Endothelial cell of umbilical vein (primary cell): Measurements from ENCODE around the gene CAMTA1. TPM values are rescaled to one million over a fixed set of nuclear protein-coding genes. Genes with fewer than 3 reads are reported as not detected.

Experiments used
- BruUV-seq: library from RNA; stranded (reverse); fragments of 400-500 nt; replicated peaks from 2 replicates; lab custom pipeline; 2021; lab: Mats Ljungman, UMichigan
- CTCF ChIA-PET: fragments of 300-600, 350-600 bp; sonication (Branson Sonifier 250); formaldehyde crosslinking; loops from one replicate; lab custom pipeline; 2021; ENCODE audit warnings: antibody characterized with exemption, inconsistent platforms; lab: Charles Lee
- POLR2A ChIA-PET: fragments of 300-600, 350-600 bp; sonication (Branson Sonifier 250); formaldehyde crosslinking; loops from one replicate; lab custom pipeline; 2021; ENCODE audit warnings: antibody characterized with exemption, inconsistent platforms; lab: Charles Lee
- DNase-seq: peaks from one replicate; pipeline ENCODE4 v3.0.0-alpha.2; 2011; ENCODE audit warnings: low read depth, low spot score
- FAIRE-seq: peaks from 2 replicates; lab custom pipeline; 2011; peaks lifted over from hg19 to GRCh38; lab: Jason Lieb, UNC
- H2AFZ ChIP-seq: 2 replicates; pipeline ENCODE4 v1.6.0; 2012; ENCODE audit warnings: low read depth, low read length, control low read depth, inconsistent platforms
- H3K27ac ChIP-seq: 2 replicates; pipeline ENCODE4 v1.5.1; 2011; ENCODE audit warnings: low read depth, mild to moderate bottlenecking, control low read depth, low read length, moderate library complexity; ENCODE audit not compliant: insufficient read depth
- H3K27me3 ChIP-seq, 2 experiments: 2 replicates each; pipeline versions ENCODE4 v1.6.0 to v1.6.1; 2011; ENCODE audit warnings: low read length in 2 of 2, mixed read lengths in 1 of 2; ENCODE audit not compliant: control insufficient read depth in 2 of 2, insufficient read depth in 2 of 2
- H3K36me3 ChIP-seq, 2 experiments: 2 replicates in 1 of 2; 3 replicates in 1 of 2; pipeline ENCODE4 v1.5.1; 2011; ENCODE audit warnings: low read length in 2 of 2, mild to moderate bottlenecking in 1 of 2, moderate library complexity in 1 of 2; ENCODE audit not compliant: control insufficient read depth in 2 of 2, insufficient read depth in 2 of 2; ENCODE audit errors: extremely low read depth in 1 of 2
- H3K4me1 ChIP-seq: 3 replicates; pipeline ENCODE4 v1.5.1; 2011; ENCODE audit warnings: mild to moderate bottlenecking, low read length; ENCODE audit not compliant: control insufficient read depth, insufficient read depth; ENCODE audit errors: extremely low read depth
- H3K4me2 ChIP-seq: 2 replicates; pipeline ENCODE4 v1.6.1; 2011; ENCODE audit warnings: low read length, control low read depth, mixed read lengths; ENCODE audit not compliant: insufficient read depth
- H3K4me3 ChIP-seq, 3 experiments: fragments of 200-600 bp in 1 of 3; sonication (generic), shearing (Covaris generic) in 1 of 3; replicated peaks in 1 of 3; 2 replicates each; pipeline ENCODE4 v1.5.1; 2011 to 2016; ENCODE audit warnings: control low read depth in 3 of 3, low read length in 3 of 3, mild to moderate bottlenecking in 2 of 3, inconsistent platforms in 1 of 3, low read depth in 1 of 3, moderate library complexity in 1 of 3; ENCODE audit not compliant: insufficient read depth in 1 of 3
- H3K79me2 ChIP-seq: 2 replicates; pipeline ENCODE4 v1.6.0; 2012; ENCODE audit warnings: low read length, inconsistent platforms; ENCODE audit not compliant: control insufficient read depth, insufficient read depth
- H3K9ac ChIP-seq: replicated peaks from 2 replicates; pipeline ENCODE3; 2011; ENCODE audit warnings: low read length, control low read depth; ENCODE audit not compliant: insufficient read depth; ENCODE audit errors: extremely low read depth
- H3K9me1 ChIP-seq: replicated peaks from 3 replicates; pipeline ENCODE4 v1.6.0; 2011; ENCODE audit warnings: mild to moderate bottlenecking, low read length; ENCODE audit not compliant: control insufficient read depth, insufficient read depth; ENCODE audit errors: extremely low read depth
- H3K9me3 ChIP-seq: replicated peaks from 2 replicates; pipeline ENCODE4 v1.5.1; 2012; ENCODE audit warnings: low read length, inconsistent platforms; ENCODE audit not compliant: control insufficient read depth, insufficient read depth
- H4K20me1 ChIP-seq: replicated peaks from 2 replicates; pipeline ENCODE3; 2011; ENCODE audit warnings: mild to moderate bottlenecking, low read length; ENCODE audit not compliant: control insufficient read depth, insufficient read depth; ENCODE audit errors: extremely low read depth
- EZH2 ChIP-seq: IDR thresholded peaks from 2 replicates; pipeline ENCODE4 v1.6.1; 2012; ENCODE audit warnings: borderline replicate concordance, low read depth, mild to moderate bottlenecking, moderate library complexity, low read length, inconsistent platforms; ENCODE audit not compliant: severe bottlenecking
- FOS ChIP-seq: IDR thresholded peaks from 2 replicates; pipeline ENCODE4 v1.6.1; 2011; ENCODE audit warnings: mild to moderate bottlenecking, low read length, moderate library complexity, borderline replicate concordance; ENCODE audit not compliant: insufficient read depth
- GATA2 ChIP-seq: IDR thresholded peaks from 2 replicates; pipeline ENCODE4 v1.7.0; 2011; ENCODE audit warnings: low read depth, mild to moderate bottlenecking, moderate library complexity, mixed read lengths, low read length; ENCODE audit not compliant: insufficient read length, insufficient read depth
- MAX ChIP-seq: IDR thresholded peaks from 2 replicates; pipeline ENCODE4 v1.6.1; 2011; ENCODE audit not compliant: insufficient read depth, insufficient read length
- MYC ChIP-seq: IDR thresholded peaks from one replicate; pipeline ENCODE4 v1.6.1; 2011; ENCODE audit warnings: mild to moderate bottlenecking, low read depth, low read length
- POLR2A ChIP-seq: IDR thresholded peaks from 2 replicates; pipeline ENCODE4 v1.6.1; 2012; ENCODE audit warnings: low read depth, mild to moderate bottlenecking, control low read depth, low read length
- POLR2AphosphoS5 ChIP-seq: IDR thresholded peaks from 2 replicates; pipeline ENCODE4 v1.6.1; 2012; ENCODE audit warnings: low read depth, mild to moderate bottlenecking, control low read depth, low read length, moderate library complexity; ENCODE audit not compliant: insufficient read depth
- dilution Hi-C: fragments of 300-500 bp; cut with MboI; formaldehyde crosslinking; loops from one replicate; pipeline ENCODE4 v1.15.0; 2019; ENCODE audit warnings: low sequenced_read_pairs; ENCODE audit not compliant: extremely low pct_ligation_motif_present
- intact Hi-C: fragments of 100-400 bp; cut with micrococcal nuclease; formaldehyde crosslinking; loops from one replicate; pipeline ENCODE4 v1.10.0; 2022
- polyA plus RNA-seq, 4 experiments: library from polyadenylated mRNA; depleted of rRNA in 3 of 4; stranded (reverse) in 3 of 4; unstranded in 1 of 4; fragments of >200 nt; gene quantifications; 2 replicates each; pipeline versions ENCODE4 v1.2.1 to v1.2.3, GENCODE V29; 2011 to 2012; ENCODE audit warnings: missing spikeins in 1 of 4
- total RNA-seq: library from RNA; stranded (reverse); gene quantifications from 2 replicates; pipeline ENCODE4 v1.2.3, GENCODE V29; 2021
- TF ChIP-seq, protein P1 (sequence below), 2 donors: IDR thresholded peaks; 1 replicate in 1 of 2; 2 replicates in 1 of 2; pipeline ENCODE4 v1.5.1; 2011; ENCODE audit warnings: low read length in 2 of 2, mild to moderate bottlenecking in 2 of 2, moderate library complexity in 2 of 2, control low read depth in 1 of 2, inconsistent platforms in 1 of 2, low read depth in 1 of 2; ENCODE audit not compliant: insufficient read depth in 1 of 2; ENCODE audit errors: extremely low read depth in 1 of 2

CAMTA1 gene
- total and polyA plus RNA-seq, 2 donors (not counting 3 experiments of a cell fraction or from before 2014, with no cell fraction given), result 50.8 to 92.7 TPM

DNA sequence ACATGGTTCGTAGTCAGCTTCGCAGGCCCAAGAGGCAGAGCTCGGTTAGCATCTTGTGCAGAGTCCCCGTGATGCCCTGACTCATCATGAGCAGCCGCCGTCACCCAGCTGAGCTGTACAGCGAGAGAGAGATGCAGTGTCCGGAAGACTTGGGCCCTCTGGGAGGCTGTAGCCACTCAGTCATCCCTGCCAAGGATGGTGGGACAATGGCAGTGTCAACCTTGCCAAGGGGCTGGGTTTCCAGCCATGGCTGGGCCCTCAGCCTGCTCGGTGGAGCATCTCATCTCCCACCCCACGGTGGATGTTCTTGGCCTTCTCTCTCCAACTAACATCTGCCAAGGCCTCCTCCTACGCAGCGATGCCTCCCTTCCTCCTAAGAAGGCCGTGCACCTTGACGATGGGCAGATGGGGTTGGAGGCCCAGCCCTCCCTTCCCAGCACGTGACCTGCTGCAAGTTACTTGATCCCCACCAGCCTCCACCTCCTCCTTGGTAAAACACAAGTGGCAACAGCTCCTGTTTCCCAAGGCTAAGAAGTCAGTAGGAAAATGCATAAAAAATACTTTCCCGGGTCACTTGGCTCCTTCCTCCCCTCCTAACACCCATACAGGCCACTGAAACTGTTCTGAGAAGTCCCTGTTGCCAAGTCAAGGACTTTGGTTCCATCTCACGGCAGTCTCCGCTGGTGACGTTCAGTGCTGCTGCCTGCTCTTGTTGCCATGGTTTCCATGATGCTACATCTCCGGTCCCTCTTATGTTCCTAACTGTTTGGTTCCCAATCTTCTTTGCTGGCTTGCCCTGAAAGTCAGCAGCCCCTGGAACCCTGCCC, 601.2 kb downstream of the CAMTA1 start:
- Histone ChIP-seq H4K20me1 (no peaks in the 10 kb centered on the region), H3K9me3 (no peaks in the 10 kb centered on the region), H3K4me1 (peaks cover 14% of the 10 kb centered on the region), H2AFZ (no peak overlapping the region), H3K27ac (no peak overlapping the region), H3K9me1 (no peaks in the 10 kb centered on the region), H3K27me3 (no peaks in the 10 kb centered on the region), H3K4me2 (no peak overlapping the region), H3K4me3 (no peak overlapping the region), H3K36me3 (no peaks in the 10 kb centered on the region), H3K79me2 (no peaks in the 10 kb centered on the region), H3K9ac (no peak overlapping the region)
- intact Hi-C loops (no loop called here), dilution Hi-C loops (no loop called here)
- DNase-seq (no peak), FAIRE-seq (no peak)
- BruUV-seq, result no TSS peak
- TF ChIP-seq MYC (no peak), POLR2A (no peak), GATA2 (no peak), POLR2AphosphoS5 (no peak), FOS (no peak), EZH2 (no peak), MAX (no peak)
- TF ChIP-seq, protein P1, sequence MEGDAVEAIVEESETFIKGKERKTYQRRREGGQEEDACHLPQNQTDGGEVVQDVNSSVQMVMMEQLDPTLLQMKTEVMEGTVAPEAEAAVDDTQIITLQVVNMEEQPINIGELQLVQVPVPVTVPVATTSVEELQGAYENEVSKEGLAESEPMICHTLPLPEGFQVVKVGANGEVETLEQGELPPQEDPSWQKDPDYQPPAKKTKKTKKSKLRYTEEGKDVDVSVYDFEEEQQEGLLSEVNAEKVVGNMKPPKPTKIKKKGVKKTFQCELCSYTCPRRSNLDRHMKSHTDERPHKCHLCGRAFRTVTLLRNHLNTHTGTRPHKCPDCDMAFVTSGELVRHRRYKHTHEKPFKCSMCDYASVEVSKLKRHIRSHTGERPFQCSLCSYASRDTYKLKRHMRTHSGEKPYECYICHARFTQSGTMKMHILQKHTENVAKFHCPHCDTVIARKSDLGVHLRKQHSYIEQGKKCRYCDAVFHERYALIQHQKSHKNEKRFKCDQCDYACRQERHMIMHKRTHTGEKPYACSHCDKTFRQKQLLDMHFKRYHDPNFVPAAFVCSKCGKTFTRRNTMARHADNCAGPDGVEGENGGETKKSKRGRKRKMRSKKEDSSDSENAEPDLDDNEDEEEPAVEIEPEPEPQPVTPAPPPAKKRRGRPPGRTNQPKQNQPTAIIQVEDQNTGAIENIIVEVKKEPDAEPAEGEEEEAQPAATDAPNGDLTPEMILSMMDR (IDR thresholded peaks at IDR 0.05; ENCODE audit: extremely low read depth in 1 of 2, insufficient read depth in 1 of 2, low read depth in 1 of 2, low read length in 2 of 2), result no peak
- ChIA-PET POLR2A (no interaction called here), CTCF (no interaction called here)
